ENCODE data around the gene MAN1A2. TPM values are rescaled to one million over a fixed set of nuclear protein-coding genes. Genes with fewer than 3 reads are reported as not detected.

The MAN1A2 gene
- total and polyA plus RNA-seq, 3 experiments from 2014 or later: 23.1 to 26.9 (median 24.0) TPM

- no peaks in the 10 kb centered on the region for H3K36me3 ChIP-seq (ENCODE audit: insufficient read depth, low read length)
- Mint-ChIP-seq H3K36me3 (peaks cover 0 to 17% (median 7%) of the 10 kb centered on the region in 3 donors), H3K9me3 (no peaks in the 10 kb centered on the region), H3K4me3 (peak overlapping the region in 5 of 7 donors; percentile 5 to 43 (median 23)), H3K27me3 (no peaks in the 10 kb centered on the region), H3K27ac (no peak overlapping the region), H3K4me1 (peaks cover 66 to 82% (median 81%) of the 10 kb centered on the region in 3 donors)
- POLR2A ChIA-PET: no interaction called here
- H3K27ac ChIP-seq (ENCODE audit: low read depth, low read length): no peak overlapping the region
- H3K27me3 ChIP-seq (ENCODE audit: insufficient read depth, low read length, poor library complexity, severe bottlenecking): no peaks in the 10 kb centered on the region
- H3K4me3 ChIP-seq (ENCODE audit: low read length): no peak overlapping the region
- peaks cover 26% of the 10 kb centered on the region for H3K4me1 ChIP-seq (ENCODE audit: insufficient read depth, low read length)
- CTCF ChIA-PET: no interaction called here
- no peaks in the 10 kb centered on the region for H3K9me3 ChIP-seq (ENCODE audit: low read length)
- DNase-seq: no peak
Measured at GRCh38 chr1:117372863-117373412, 5.7 kb downstream of the MAN1A2 start.

- H3K27ac Mint-ChIP-seq: peak overlapping the region in 1 of 8 donors; percentile 24
- Histone ChIP-seq H3K36me3 (ENCODE audit: insufficient read depth, low read length) (no peaks in the 10 kb centered on the region), H3K27ac (ENCODE audit: low read depth, low read length) (no peak overlapping the region), H3K4me3 (ENCODE audit: low read length) (no peak overlapping the region), H3K9me3 (ENCODE audit: low read length) (no peaks in the 10 kb centered on the region), H3K27me3 (ENCODE audit: insufficient read depth, low read length, poor library complexity, severe bottlenecking) (no peaks in the 10 kb centered on the region), H3K4me1 (ENCODE audit: insufficient read depth, low read length) (peaks cover 24% of the 10 kb centered on the region)
- H3K4me1 Mint-ChIP-seq: peaks cover 65 to 82% (median 81%) of the 10 kb centered on the region in 3 donors
- peak overlapping the region in 3 of 7 donors; percentile 10 to 32 (median 11) for H3K4me3 Mint-ChIP-seq
- ChIA-PET CTCF (no interaction called here), POLR2A (no interaction called here)
- no peaks in the 10 kb centered on the region for H3K9me3 Mint-ChIP-seq
- peaks cover 2 to 9% (median 7%) of the 10 kb centered on the region in 3 donors for H3K36me3 Mint-ChIP-seq
- H3K27me3 Mint-ChIP-seq: no peaks in the 10 kb centered on the region
- DNase-seq: no peak
Measured at GRCh38 chr1:117373932-117374331, 6.7 kb downstream of the MAN1A2 start.

DNA sequence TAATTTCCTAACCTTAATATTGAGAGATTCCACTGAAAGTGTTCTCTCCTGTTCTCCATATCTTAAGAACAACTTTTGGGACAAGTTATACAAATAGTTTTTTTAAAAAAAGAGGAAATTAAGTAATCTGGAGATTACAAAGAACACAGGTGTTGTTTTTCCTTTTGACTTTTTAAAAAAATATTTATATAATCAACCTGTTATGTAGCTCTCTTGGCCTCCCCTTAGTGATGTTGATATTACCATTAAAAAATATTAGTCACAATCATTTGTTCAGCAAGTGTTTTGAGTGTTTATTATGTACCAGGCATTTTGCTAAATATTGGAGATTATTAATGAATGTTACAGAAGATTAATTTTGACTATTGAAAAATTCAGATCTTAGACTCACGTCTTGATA, 8.1 kb downstream of the MAN1A2 start:
- DNase-seq: no peak
- Mint-ChIP-seq H3K27ac (no peak overlapping the region), H3K4me3 (no peak overlapping the region), H3K9me3 (no peaks in the 10 kb centered on the region), H3K36me3 (peaks cover 2 to 8% (median 7%) of the 10 kb centered on the region in 3 donors), H3K4me1 (peaks cover 67 to 83% (median 78%) of the 10 kb centered on the region in 3 donors), H3K27me3 (no peaks in the 10 kb centered on the region)
- no peak overlapping the region for H3K27ac ChIP-seq (ENCODE audit: low read depth, low read length)
- ChIA-PET POLR2A (no interaction called here), CTCF (no interaction called here)
- peaks cover 17% of the 10 kb centered on the region for H3K4me1 ChIP-seq (ENCODE audit: insufficient read depth, low read length)
- no peaks in the 10 kb centered on the region for H3K27me3 ChIP-seq (ENCODE audit: insufficient read depth, low read length, poor library complexity, severe bottlenecking)
- H3K9me3 ChIP-seq (ENCODE audit: low read length): no peaks in the 10 kb centered on the region
- no peak overlapping the region for H3K4me3 ChIP-seq (ENCODE audit: low read length)
- H3K36me3 ChIP-seq (ENCODE audit: insufficient read depth, low read length): no peaks in the 10 kb centered on the region

- peak overlapping the region in 3 of 7 donors; percentile 9 to 47 (median 25) for H3K4me3 Mint-ChIP-seq
- H3K9me3 Mint-ChIP-seq: peaks cover 4 to 20% (median 16%) of the 10 kb centered on the region in 5 donors
- POLR2A ChIA-PET: no interaction called here
- Histone ChIP-seq H3K9me3 (ENCODE audit: low read length) (no peaks in the 10 kb centered on the region), H3K36me3 (ENCODE audit: insufficient read depth, low read length) (no peaks in the 10 kb centered on the region), H3K27me3 (ENCODE audit: insufficient read depth, low read length, poor library complexity, severe bottlenecking) (no peaks in the 10 kb centered on the region), H3K4me1 (ENCODE audit: insufficient read depth, low read length) (peaks cover 32% of the 10 kb centered on the region), H3K4me3 (ENCODE audit: low read length) (no peak overlapping the region), H3K27ac (ENCODE audit: low read depth, low read length) (no peak overlapping the region)
- H3K4me1 Mint-ChIP-seq: peaks cover 74 to 82% (median 81%) of the 10 kb centered on the region in 3 donors
- DNase-seq: no peak
- peak overlapping the region in 4 of 8 donors; percentile 13 to 57 (median 36) for H3K27ac Mint-ChIP-seq
- peaks cover 3 to 19% (median 5%) of the 10 kb centered on the region in 3 donors for H3K36me3 Mint-ChIP-seq
- CTCF ChIA-PET: interaction anchor here (1.4 kb wide), 1 partner anchor 11 kb away, joined by 3 read pairs; no protein-coding TSS in a partner anchor
- H3K27me3 Mint-ChIP-seq: no peaks in the 10 kb centered on the region
Measured at GRCh38 chr1:117387060-117387633, 19.9 kb downstream of the MAN1A2 start.

- CTCF ChIA-PET: no interaction called here
- DNase-seq: no peak
- peak overlapping the region in 6 of 8 donors; percentile 35 to 88 (median 62) for H3K27ac Mint-ChIP-seq
- peaks cover 2 to 13% (median 3%) of the 10 kb centered on the region in 3 donors for H3K36me3 Mint-ChIP-seq
- Histone ChIP-seq H3K27me3 (ENCODE audit: insufficient read depth, low read length, poor library complexity, severe bottlenecking) (no peaks in the 10 kb centered on the region), H3K4me3 (ENCODE audit: low read length) (no peak overlapping the region), H3K9me3 (ENCODE audit: low read length) (no peaks in the 10 kb centered on the region), H3K36me3 (ENCODE audit: insufficient read depth, low read length) (no peaks in the 10 kb centered on the region), H3K4me1 (ENCODE audit: insufficient read depth, low read length) (peaks cover 32% of the 10 kb centered on the region), H3K27ac (ENCODE audit: low read depth, low read length) (no peak overlapping the region)
- peak overlapping the region in 3 of 7 donors; percentile 42 to 52 (median 51) for H3K4me3 Mint-ChIP-seq
- POLR2A ChIA-PET: no interaction called here
- H3K9me3 Mint-ChIP-seq: peaks cover 0 to 11% (median 10%) of the 10 kb centered on the region in 5 donors
- H3K27me3 Mint-ChIP-seq: no peaks in the 10 kb centered on the region
- H3K4me1 Mint-ChIP-seq: peaks cover 81 to 93% (median 89%) of the 10 kb centered on the region in 3 donors
Measured at GRCh38 chr1:117388328-117388727, 21.1 kb downstream of the MAN1A2 start.

DNA sequence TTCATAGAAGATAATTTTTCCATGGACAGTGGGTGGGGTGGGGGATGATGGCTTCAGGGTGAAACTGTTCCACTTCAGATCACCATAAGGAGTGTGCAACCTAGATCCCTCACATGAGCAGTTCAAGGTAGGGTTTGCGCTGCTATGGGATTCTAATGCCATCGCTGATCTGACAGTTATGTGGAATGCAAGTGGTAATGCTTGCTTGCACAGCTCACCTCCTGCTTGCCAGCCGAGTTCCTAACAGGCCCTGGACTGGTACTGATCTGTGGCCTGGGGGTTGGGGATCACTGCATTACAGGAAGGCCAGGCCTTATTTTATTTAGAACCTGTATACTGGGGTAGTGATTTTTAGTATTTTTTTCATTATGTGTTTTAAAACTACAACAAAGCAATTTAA, 22.0 kb downstream of the MAN1A2 start:
- peak overlapping the region in 2 of 8 donors; percentile 17 to 54 for H3K27ac Mint-ChIP-seq
- Histone ChIP-seq H3K27ac (ENCODE audit: low read depth, low read length) (no peak overlapping the region), H3K4me1 (ENCODE audit: insufficient read depth, low read length) (peaks cover 32% of the 10 kb centered on the region), H3K27me3 (ENCODE audit: insufficient read depth, low read length, poor library complexity, severe bottlenecking) (no peaks in the 10 kb centered on the region), H3K4me3 (ENCODE audit: low read length) (no peak overlapping the region), H3K36me3 (ENCODE audit: insufficient read depth, low read length) (no peaks in the 10 kb centered on the region), H3K9me3 (ENCODE audit: low read length) (no peaks in the 10 kb centered on the region)
- peak overlapping the region in 1 of 7 donors; percentile 42 for H3K4me3 Mint-ChIP-seq
- H3K9me3 Mint-ChIP-seq: peaks cover 0 to 4% (median 3%) of the 10 kb centered on the region in 5 donors
- CTCF ChIA-PET: no interaction called here
- peaks cover 0 to 4% (median 2%) of the 10 kb centered on the region in 3 donors for H3K36me3 Mint-ChIP-seq
- no peak for DNase-seq
- no peaks in the 10 kb centered on the region for H3K27me3 Mint-ChIP-seq
- POLR2A ChIA-PET: interaction anchor here (0.7 kb wide), 1 partner anchor 218 kb away, joined by 3 read pairs; no protein-coding TSS in a partner anchor
- peaks cover 78 to 96% (median 94%) of the 10 kb centered on the region in 3 donors for H3K4me1 Mint-ChIP-seq

GRCh38 chr1:117389779-117390178, 22.5 kb downstream of the MAN1A2 start:
- Mint-ChIP-seq H3K27ac (peak overlapping the region in 2 of 8 donors; percentile 27 to 51), H3K4me1 (peaks cover 78 to 96% (median 94%) of the 10 kb centered on the region in 3 donors), H3K4me3 (no peak overlapping the region), H3K27me3 (no peaks in the 10 kb centered on the region), H3K9me3 (no peaks in the 10 kb centered on the region), H3K36me3 (no peaks in the 10 kb centered on the region)
- no peaks in the 10 kb centered on the region for H3K9me3 ChIP-seq (ENCODE audit: low read length)
- no peak for DNase-seq
- H3K4me3 ChIP-seq (ENCODE audit: low read length): no peak overlapping the region
- H3K27me3 ChIP-seq (ENCODE audit: insufficient read depth, low read length, poor library complexity, severe bottlenecking): no peaks in the 10 kb centered on the region
- CTCF ChIA-PET: no interaction called here
- POLR2A ChIA-PET: interaction anchor here (0.7 kb wide), 1 partner anchor 217 kb away, joined by 3 read pairs; no protein-coding TSS in a partner anchor
- H3K36me3 ChIP-seq (ENCODE audit: insufficient read depth, low read length): no peaks in the 10 kb centered on the region
- no peak overlapping the region for H3K27ac ChIP-seq (ENCODE audit: low read depth, low read length)
- H3K4me1 ChIP-seq (ENCODE audit: insufficient read depth, low read length): peaks cover 32% of the 10 kb centered on the region

DNA sequence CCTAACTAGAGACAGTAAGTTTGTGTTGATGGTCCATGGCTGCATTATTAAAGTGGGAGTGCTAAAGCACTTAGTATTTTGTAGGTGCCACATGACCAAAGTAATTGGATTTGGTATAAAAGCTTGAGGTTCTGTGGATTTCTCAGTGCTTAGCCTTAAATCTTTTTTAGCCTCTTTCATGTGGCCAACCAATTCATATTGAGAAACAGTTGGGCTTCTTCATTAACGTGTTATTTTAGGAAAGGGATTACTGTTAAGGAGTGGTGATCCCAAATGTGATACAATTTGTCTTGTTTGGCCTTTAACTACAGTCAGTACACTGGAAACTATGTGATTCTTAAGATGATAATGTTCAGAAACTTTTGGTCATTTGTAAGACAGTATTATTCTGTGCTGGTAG, 25.5 kb downstream of the MAN1A2 start:
- CTCF ChIA-PET: no interaction called here
- Histone ChIP-seq H3K27me3 (ENCODE audit: insufficient read depth, low read length, poor library complexity, severe bottlenecking) (no peaks in the 10 kb centered on the region), H3K36me3 (ENCODE audit: insufficient read depth, low read length) (no peaks in the 10 kb centered on the region), H3K9me3 (ENCODE audit: low read length) (no peaks in the 10 kb centered on the region), H3K27ac (ENCODE audit: low read depth, low read length) (no peak overlapping the region), H3K4me3 (ENCODE audit: low read length) (no peak overlapping the region), H3K4me1 (ENCODE audit: insufficient read depth, low read length) (peaks cover 6% of the 10 kb centered on the region)
- peak overlapping the region in 1 of 8 donors; percentile 63 for H3K27ac Mint-ChIP-seq
- no peak overlapping the region for H3K4me3 Mint-ChIP-seq
- no peak for DNase-seq
- H3K4me1 Mint-ChIP-seq: peaks cover 69 to 90% (median 87%) of the 10 kb centered on the region in 3 donors
- POLR2A ChIA-PET: no interaction called here
- H3K27me3 Mint-ChIP-seq: no peaks in the 10 kb centered on the region
- H3K36me3 Mint-ChIP-seq: no peaks in the 10 kb centered on the region
- no peaks in the 10 kb centered on the region for H3K9me3 Mint-ChIP-seq

Measured in CD8-positive, alpha-beta memory T cell (primary cell).